K562 (cell line): ENCODE measurements around the gene LITAF. TPM values are rescaled to one million over a fixed set of nuclear protein-coding genes. Genes with fewer than 3 reads are reported as not detected.

Source experiments
- BDP1 ChIP-seq: IDR thresholded peaks from 3 replicates; pipeline ENCODE4 v1.6.1; 2011; ENCODE audit not compliant: insufficient read length, insufficient read depth
- CAMTA2 ChIP-seq: fragments of 250-450 bp; sonication (Bioruptor Pico); conservative IDR thresholded peaks from 2 replicates; pipeline ENCODE4 v1.5.1; 2022
- COPS2 ChIP-seq: fragments of 450-650 bp; conservative IDR thresholded peaks from 2 replicates; pipeline ENCODE4 v1.6.1; 2016; ENCODE audit warnings: mild to moderate bottlenecking, moderate library complexity
- E2F6 ChIP-seq, 2 experiments: IDR thresholded peaks; 2 replicates each; pipeline ENCODE4 v1.6.1; 2011; ENCODE audit warnings: borderline replicate concordance in 1 of 2, control low read depth in 1 of 2, low read depth in 1 of 2, low read length in 1 of 2, mild to moderate bottlenecking in 1 of 2, mixed read lengths in 1 of 2, moderate library complexity in 1 of 2; ENCODE audit not compliant: insufficient read depth in 1 of 2, insufficient read length in 1 of 2, poor library complexity in 1 of 2, severe bottlenecking in 1 of 2; ENCODE audit errors: extremely low read depth in 1 of 2
- E2F8 ChIP-seq: fragments of 450-650 bp; IDR thresholded peaks from 2 replicates; pipeline ENCODE4 v1.7.1; 2018; ENCODE audit warnings: mild to moderate bottlenecking, low read depth; ENCODE audit not compliant: partially characterized antibody
- MXD1 ChIP-seq: fragments of 250-450 bp; sonication (Bioruptor Pico); IDR thresholded peaks from 2 replicates; pipeline ENCODE4 v1.8.0; 2021; ENCODE audit warnings: borderline replicate concordance, mild to moderate bottlenecking, moderate library complexity; ENCODE audit not compliant: poor library complexity, severe bottlenecking
- MYNN ChIP-seq, 2 experiments: sonication (generic); formaldehyde crosslinking in 1 of 2; IDR thresholded peaks; 2 replicates each; pipeline versions ENCODE4 v1.5.0 to v1.6.1; 2016 to 2020; ENCODE audit warnings: antibody characterized with exemption in 1 of 2, missing genetic modification reagents in 1 of 2
- NFATC3 ChIP-seq: fragments of 450-650 bp; IDR thresholded peaks from 2 replicates; pipeline ENCODE4 v1.6.1; 2017; ENCODE audit warnings: mild to moderate bottlenecking
- NR2C1 ChIP-seq, 2 experiments: fragments of 450-650 bp; IDR thresholded peaks; 2 replicates each; pipeline ENCODE4 v1.6.1; 2017; ENCODE audit warnings: mild to moderate bottlenecking in 2 of 2, antibody characterized with exemption in 1 of 2, inconsistent platforms in 1 of 2, missing compliant biosample characterization in 1 of 2, missing genetic modification characterization in 1 of 2
- SRSF1 ChIP-seq: fragments of 200-400 bp; formaldehyde crosslinking; IDR thresholded peaks from 2 replicates; pipeline ENCODE4 v1.6.1; 2017; ENCODE audit warnings: mild to moderate bottlenecking, low read depth, low read length, moderate library complexity
- TCF7L2 ChIP-seq: fragments of 150-350 bp; IDR thresholded peaks from 2 replicates; pipeline ENCODE4 v1.6.1; 2016; ENCODE audit warnings: low read depth, mild to moderate bottlenecking, low read length, moderate library complexity
- TRIM24 ChIP-seq, 2 experiments: fragments of 450-650 bp; IDR thresholded peaks; 2 replicates each; pipeline ENCODE4 v1.6.1; 2016
- ZC3H8 ChIP-seq: fragments of 450-650 bp; IDR thresholded peaks from 2 replicates; pipeline ENCODE4 v1.6.1; 2017
- ZKSCAN1 ChIP-seq: fragments of 150-350 bp; IDR thresholded peaks from 2 replicates; pipeline ENCODE4 v1.6.1; 2016; ENCODE audit warnings: low read depth, low read length
- ZNF431 ChIP-seq: sonication (generic); formaldehyde crosslinking; IDR thresholded peaks from 2 replicates; pipeline ENCODE4 v1.8.0; 2022; ENCODE audit warnings: mild to moderate bottlenecking, missing genetic modification reagents
- ZNF518B ChIP-seq: fragments of 250-450 bp; sonication (Bioruptor Pico); IDR thresholded peaks from 2 replicates; pipeline ENCODE4 v1.5.0; 2021; ENCODE audit warnings: mild to moderate bottlenecking, moderate library complexity
- polyA plus RNA-seq, 8 experiments: library from polyadenylated mRNA; depleted of rRNA in 4 of 8; stranded (reverse) in 5 of 8; unstranded in 3 of 8; fragments of >200 nt; fragmentation: Nextera tagmentation in 2 of 8; fragmentation: Illumina TruSeq in 1 of 8; extraction: Ambion mirVana in 2 of 8; extraction: Trizol in 1 of 8; gene quantifications; 2 replicates each; pipeline versions ENCODE4 v1.2.1 to v1.2.3, GENCODE V29; 2011 to 2014; ENCODE audit warnings: inconsistent platforms in 1 of 8, missing spikeins in 1 of 8
- total RNA-seq, 7 experiments: library from RNA; depleted of rRNA in 6 of 7; stranded (reverse); fragments of >200 nt in 6 of 7; fragmentation: Illumina TruSeq in 2 of 7; extraction: Trizol in 2 of 7; gene quantifications; 2 replicates each; pipeline versions ENCODE4 v1.2.1 to v1.2.3, GENCODE V29; 2011 to 2021; ENCODE audit warnings: low replicate concordance in 1 of 7

LITAF gene
- total and polyA plus RNA-seq, 9 of the 15 experiments (the other 6 are each of a cell fraction or from before 2014, with no cell fraction given): 4.1 to 17.8 (median 11.9) TPM

GRCh38 chr16:11613381-11614303 is 26.9 kb upstream of the LITAF start (continued):
- TF ChIP-seq E2F8: peak; percentile 63
- TF ChIP-seq ZNF518B (CRISPR knock-in tag): no peak
- peak; percentile 25; the same call in 1 of the 2 replicates for TF ChIP-seq NR2C1 (IDR thresholded peaks at IDR 0.05)
- TF ChIP-seq NR2C1 (tag; IDR thresholded peaks at IDR 0.05): peak; percentile 61
- no peak for TF ChIP-seq ZC3H8
- TF ChIP-seq ZKSCAN1: peak; percentile 28; the same call in 1 of the 2 replicates
- no peak for TF ChIP-seq SRSF1
- TF ChIP-seq E2F6 (IDR thresholded peaks at IDR 0.05; ENCODE audit: borderline replicate concordance in 1 of 2, extremely low read depth in 1 of 2, insufficient read depth in 1 of 2, insufficient read length in 1 of 2, low read depth in 1 of 2, low read length in 1 of 2, poor library complexity in 1 of 2, severe bottlenecking in 1 of 2): peak in 1 of 2 experiments; percentile 42
- TF ChIP-seq COPS2: no peak
- no peak for TF ChIP-seq CAMTA2
- TF ChIP-seq TRIM24 (IDR thresholded peaks at IDR 0.05): peak; percentile 39 to 83; a peak in 2 of 4 replicates
- TF ChIP-seq TCF7L2: no peak
- TF ChIP-seq BDP1: no peak
- 0 out of 2 replicates have a peak, but pooled peaks have one; percentile 83 for TF ChIP-seq NFATC3
- TF ChIP-seq ZNF431: no peak
- TF ChIP-seq MYNN (IDR thresholded peaks at IDR 0.05): peak; percentile 44; the same call in 1 of the 2 replicates
- TF ChIP-seq MYNN (CRISPR knock-in tag; IDR thresholded peaks at IDR 0.05): no peak
- TF ChIP-seq MXD1 (CRISPR knock-in tag): no peak
